Astrocyte (in vitro differentiated cells and primary cell): ENCODE data around the gene ACTN1.

Experiments used
- CTCF ChIP-seq: IDR thresholded peaks from 2 replicates; pipeline ENCODE4 v1.5.1; 2011; ENCODE audit warnings: low read depth, mild to moderate bottlenecking, inconsistent platforms, low read length, moderate library complexity; ENCODE audit not compliant: insufficient read depth
- EZH2 ChIP-seq: IDR thresholded peaks from 2 replicates; pipeline ENCODE4 v1.6.1; 2012; ENCODE audit warnings: mild to moderate bottlenecking, low read length, inconsistent platforms; ENCODE audit not compliant: insufficient read depth

- TF ChIP-seq CTCF: no peak
- no peak for TF ChIP-seq EZH2
Measured at GRCh38 chr14:68955164-68955850, 23.8 kb downstream of the ACTN1 start.
